ENCODE results near the gene MAGI1.

- no peak for TF ChIP-seq CTCF (IDR thresholded peaks at IDR 0.05)
- no peak for TF ChIP-seq POLR2A (IDR thresholded peaks at IDR 0.05)
Observed at GRCh38 chr3:65819896-65820295, 218.8 kb downstream of the MAGI1 start.
